ENCODE results near the gene C10orf143.

- no peak for TF ChIP-seq CTCF (IDR thresholded peaks at IDR 0.05)
- TF ChIP-seq EP300 (IDR thresholded peaks at IDR 0.05) = no peak
- TF ChIP-seq POLR2A (IDR thresholded peaks at IDR 0.05) = no peak
- no peak for TF ChIP-seq POLR2AphosphoS5 (IDR thresholded peaks at IDR 0.05)
Observed at GRCh38 chr10:130073912-130074311, 36.7 kb downstream of the C10orf143 start.
